Measurements from ENCODE around the gene SPEF2. TPM values are rescaled to one million over a fixed set of nuclear protein-coding genes. Genes with fewer than 3 reads are reported as not detected.

Gene SPEF2
- total RNA-seq, 4 donors from 2014 or later: 0.48 to 6.9 (median 3.2) TPM

- DNase-seq (ENCODE audit: low spot score) (no peak), ATAC-seq (ENCODE audit: low FRiP score) (no peak)
- no peak for TF ChIP-seq CTCF (IDR thresholded peaks at IDR 0.05)
Measured at GRCh38 chr5:35862126-35862525, 244.5 kb downstream of the SPEF2 start.

GRCh38 chr5:35863159-35863558 lies 245.5 kb downstream of the SPEF2 start:
- TF ChIP-seq CTCF (IDR thresholded peaks at IDR 0.05): no peak
- ATAC-seq (ENCODE audit: low FRiP score) (no peak), DNase-seq (ENCODE audit: low spot score) (no peak)

Small RNA genes lying within 50 kb of the gene (small RNA-seq; reads per million reads assigned to genes)
- not detected for gene RNU7-130P

Other genes starting within 250 kb of the SPEF2 start
- gene IL7R, start 239.0 kb downstream of the SPEF2 start, total RNA-seq: 10 to 100 TPM; 13.4 to 45.8 (median 23.7) TPM